ENCODE measurements around the gene PNKD.

DNA sequence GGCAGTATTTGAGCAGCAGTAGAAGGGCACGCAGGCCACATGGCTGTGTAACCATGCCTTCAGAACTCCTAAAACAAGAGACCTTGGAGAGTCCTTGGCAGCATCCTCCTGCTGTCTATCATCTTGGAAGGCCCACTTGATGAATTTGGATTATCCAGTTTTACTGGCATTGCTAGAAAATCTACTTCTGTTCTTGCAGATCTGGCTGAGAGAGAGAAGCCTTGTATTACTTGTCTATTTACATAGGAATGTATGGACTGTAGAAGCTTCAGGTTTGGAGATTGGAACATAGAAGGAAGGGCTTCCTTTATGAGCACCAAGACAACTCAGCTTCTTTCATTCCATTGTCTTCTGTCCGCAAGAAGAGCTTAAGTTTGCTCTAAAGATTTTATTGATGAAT lies 25.7 kb upstream of the PNKD start:
- TF ChIP-seq CTCF (conservative IDR thresholded peaks at IDR 0.05; ENCODE audit: low read length) (no peak), EZH2phosphoT487 (IDR thresholded peaks at IDR 0.05; ENCODE audit: borderline replicate concordance) (no peak)
